ENCODE data around the gene ALDH16A1.

- TF ChIP-seq, protein P1, sequence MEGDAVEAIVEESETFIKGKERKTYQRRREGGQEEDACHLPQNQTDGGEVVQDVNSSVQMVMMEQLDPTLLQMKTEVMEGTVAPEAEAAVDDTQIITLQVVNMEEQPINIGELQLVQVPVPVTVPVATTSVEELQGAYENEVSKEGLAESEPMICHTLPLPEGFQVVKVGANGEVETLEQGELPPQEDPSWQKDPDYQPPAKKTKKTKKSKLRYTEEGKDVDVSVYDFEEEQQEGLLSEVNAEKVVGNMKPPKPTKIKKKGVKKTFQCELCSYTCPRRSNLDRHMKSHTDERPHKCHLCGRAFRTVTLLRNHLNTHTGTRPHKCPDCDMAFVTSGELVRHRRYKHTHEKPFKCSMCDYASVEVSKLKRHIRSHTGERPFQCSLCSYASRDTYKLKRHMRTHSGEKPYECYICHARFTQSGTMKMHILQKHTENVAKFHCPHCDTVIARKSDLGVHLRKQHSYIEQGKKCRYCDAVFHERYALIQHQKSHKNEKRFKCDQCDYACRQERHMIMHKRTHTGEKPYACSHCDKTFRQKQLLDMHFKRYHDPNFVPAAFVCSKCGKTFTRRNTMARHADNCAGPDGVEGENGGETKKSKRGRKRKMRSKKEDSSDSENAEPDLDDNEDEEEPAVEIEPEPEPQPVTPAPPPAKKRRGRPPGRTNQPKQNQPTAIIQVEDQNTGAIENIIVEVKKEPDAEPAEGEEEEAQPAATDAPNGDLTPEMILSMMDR (IDR thresholded peaks at IDR 0.05 in 8 of 11, conservative IDR thresholded peaks at IDR 0.05 in 3 of 11) = no peak
- TF ChIP-seq POLR2A (IDR thresholded peaks at IDR 0.05) (no peak), POLR2AphosphoS5 (IDR thresholded peaks at IDR 0.05) (no peak)
Measured at GRCh38 chr19:49423985-49424303, 29.1 kb upstream of the ALDH16A1 start.
